Keratinocyte (primary cell): ENCODE data around the gene HECTD4.

ENCODE experiments used
- CTCF ChIP-seq, 3 experiments: IDR thresholded peaks in 1 of 3; conservative IDR thresholded peaks in 1 of 3; optimal IDR thresholded peaks in 1 of 3; 2 replicates in 2 of 3; 3 replicates in 1 of 3; pipeline versions ENCODE3 to v1.5.1; 2011; ENCODE audit warnings: low read length in 3 of 3, mild to moderate bottlenecking in 3 of 3, moderate library complexity in 2 of 3, control low read depth in 1 of 3, inconsistent platforms in 1 of 3; ENCODE audit not compliant: insufficient read depth in 2 of 3; ENCODE audit errors: extremely low read depth in 1 of 3
- EZH2 ChIP-seq: IDR thresholded peaks from one replicate; pipeline ENCODE4 v1.6.1; 2012; ENCODE audit warnings: inconsistent platforms, mild to moderate bottlenecking, low read length, moderate library complexity

GRCh38 chr12:112389228-112389627 is 7.0 kb upstream of the HECTD4 start:
- TF ChIP-seq CTCF (optimal IDR thresholded peaks at IDR 0.05 in 1 of 3, IDR thresholded peaks at IDR 0.05 in 1 of 3, conservative IDR thresholded peaks at IDR 0.05 in 1 of 3; ENCODE audit: extremely low read depth in 1 of 3, insufficient read depth in 2 of 3, low read length in 3 of 3), result no peak
- no peak for TF ChIP-seq EZH2
